NCI-H187 treated with DMSO at 0.1 percent for 48 hours (cell line): ENCODE results near the gene GIPC1.

Experiments
- DNase-seq: peaks from one replicate; lab custom pipeline; 2025; lab: John Stamatoyannopoulos, UW

Gene GIPC1

DNA sequence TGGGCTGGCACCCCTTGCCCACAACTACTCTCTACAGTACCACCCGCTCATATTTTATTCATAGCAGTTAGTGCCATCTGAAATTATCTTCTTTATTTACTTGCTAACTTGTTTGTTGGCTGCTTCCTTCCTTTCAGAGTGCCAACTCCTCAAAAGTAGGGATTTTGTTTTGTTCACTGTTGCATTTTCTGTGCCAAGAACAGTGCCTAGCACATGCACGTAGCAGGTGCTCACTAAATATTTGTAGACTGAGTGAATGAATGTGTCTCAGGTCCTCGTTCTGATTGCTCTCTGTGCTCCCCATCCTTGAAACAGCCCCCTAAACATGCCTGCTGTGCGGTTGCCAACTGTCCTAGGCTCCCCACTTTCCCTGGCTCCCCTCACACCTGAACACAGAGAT lies 1.5 kb downstream of the GIPC1 start:
- no peak for DNase-seq

DNA sequence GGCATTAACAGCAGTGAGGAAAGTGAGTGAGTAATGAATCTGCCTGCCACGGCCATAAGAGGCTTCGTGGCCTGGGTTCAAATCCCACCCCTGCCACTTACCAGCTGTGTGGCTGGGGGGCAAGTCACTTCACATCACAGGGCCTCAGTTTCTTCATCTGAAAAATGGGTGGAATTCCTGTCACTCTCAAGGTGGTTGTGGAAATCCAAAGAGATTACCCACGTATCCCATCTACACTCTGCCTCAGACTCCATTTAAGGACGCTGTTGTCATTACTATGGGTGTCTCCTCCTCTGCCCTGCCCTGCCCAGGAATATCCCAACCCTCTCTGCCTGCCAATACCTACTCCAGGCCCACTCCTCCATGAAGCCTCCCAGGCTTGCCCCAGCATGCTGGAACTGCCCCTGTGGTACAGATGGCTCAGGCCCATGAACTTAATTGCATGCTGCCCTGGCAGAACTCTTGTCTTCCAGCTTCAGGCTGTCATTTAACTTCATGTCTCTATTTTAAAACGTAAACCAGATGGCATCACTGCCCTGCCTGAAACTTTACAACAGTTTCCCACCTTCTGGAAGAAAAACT lies 3.1 kb downstream of the GIPC1 start:
- DNase-seq: no peak

DNA sequence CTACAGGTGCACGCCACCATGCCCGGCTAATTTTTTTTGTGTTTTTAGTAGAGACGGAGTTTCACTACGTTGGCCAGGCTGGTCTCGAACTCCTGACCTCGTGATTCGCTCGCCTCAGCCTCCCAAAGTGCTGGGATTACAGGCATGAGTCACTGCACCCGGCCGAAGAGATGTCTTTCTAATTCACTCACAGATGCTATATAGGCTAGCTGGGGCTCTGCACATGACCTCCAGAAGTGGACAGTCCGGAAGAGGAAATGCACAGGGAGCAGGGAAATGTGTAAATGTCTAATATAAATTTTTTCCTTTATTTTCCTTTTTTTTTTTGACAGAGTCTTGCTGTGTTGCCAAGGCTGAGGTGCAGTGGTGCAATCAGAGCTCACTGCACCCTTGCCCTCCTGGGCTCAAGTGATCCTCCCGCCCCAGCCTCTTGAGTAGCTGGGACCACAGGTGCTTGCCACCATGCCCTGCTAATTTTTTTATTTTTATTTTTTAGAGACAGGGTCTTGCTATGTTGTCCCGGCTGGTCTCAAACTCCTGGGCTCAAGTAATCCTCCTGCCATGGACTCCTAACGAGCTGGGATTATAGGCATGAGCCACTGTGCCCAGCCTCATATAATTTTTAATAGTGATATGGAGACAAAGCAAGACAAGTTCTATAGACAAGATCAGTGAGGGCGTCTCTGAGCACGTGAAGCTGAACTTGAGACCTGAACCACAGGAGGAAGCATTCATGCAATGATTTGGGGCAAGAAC lies 8.4 kb downstream of the GIPC1 start:
- DNase-seq: no peak

DNA sequence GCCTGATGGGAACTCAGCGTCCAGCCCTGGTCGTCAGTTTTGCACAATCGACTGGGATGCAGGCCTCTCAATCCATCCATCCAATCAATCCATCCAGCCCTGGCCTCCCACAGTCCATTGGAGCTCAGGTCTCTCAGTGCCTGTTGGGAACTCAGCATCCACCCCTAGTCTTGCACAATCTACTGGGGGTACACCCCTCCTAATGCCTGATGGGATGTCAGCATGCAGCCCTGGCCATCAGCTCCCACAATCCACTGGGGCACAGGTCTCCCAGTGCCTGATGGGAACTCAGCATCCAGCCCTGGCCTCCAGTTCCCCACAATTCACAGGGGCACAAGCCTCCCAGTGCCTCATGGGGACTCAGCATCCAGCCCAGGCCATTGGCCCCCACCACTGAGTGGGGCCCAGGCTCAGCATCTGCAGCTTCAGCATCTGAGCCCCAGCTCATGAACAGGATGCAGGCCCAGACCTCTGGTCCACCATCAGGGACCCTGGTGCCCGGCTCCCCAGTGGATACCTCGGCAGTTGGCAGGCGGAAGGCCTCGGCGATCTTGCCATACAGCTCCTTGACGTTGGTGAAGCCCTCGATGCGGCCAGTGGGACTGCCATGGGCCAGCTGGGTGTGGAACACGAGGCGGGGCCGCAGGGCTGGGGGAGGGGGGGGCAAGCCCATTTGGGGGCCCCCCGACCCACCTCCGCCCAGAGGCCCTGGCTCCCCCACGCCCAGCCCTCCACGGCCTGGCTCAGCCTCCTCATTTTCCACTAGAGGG lies 13.6 kb downstream of the GIPC1 start:
- DNase-seq: no peak

DNA sequence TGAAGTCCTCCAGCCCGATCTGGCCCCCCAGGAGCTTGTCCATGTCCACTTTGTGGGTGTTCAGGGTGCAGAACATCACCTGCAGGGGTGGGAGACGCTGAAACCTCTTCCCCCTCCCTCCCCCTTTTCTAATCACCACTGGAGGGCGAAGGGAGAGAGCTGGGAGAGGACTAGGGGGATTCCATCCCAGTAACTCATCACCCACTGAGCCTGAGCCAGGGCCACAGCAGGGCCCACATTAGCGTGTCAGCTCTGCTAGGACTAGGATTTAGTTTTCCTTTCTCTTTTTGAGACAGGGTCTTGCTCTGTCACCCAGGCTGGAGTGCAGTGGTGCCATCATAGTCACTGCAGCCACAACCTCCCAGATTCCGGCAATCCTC lies 15.2 kb downstream of the GIPC1 start:
- no peak for DNase-seq

DNA sequence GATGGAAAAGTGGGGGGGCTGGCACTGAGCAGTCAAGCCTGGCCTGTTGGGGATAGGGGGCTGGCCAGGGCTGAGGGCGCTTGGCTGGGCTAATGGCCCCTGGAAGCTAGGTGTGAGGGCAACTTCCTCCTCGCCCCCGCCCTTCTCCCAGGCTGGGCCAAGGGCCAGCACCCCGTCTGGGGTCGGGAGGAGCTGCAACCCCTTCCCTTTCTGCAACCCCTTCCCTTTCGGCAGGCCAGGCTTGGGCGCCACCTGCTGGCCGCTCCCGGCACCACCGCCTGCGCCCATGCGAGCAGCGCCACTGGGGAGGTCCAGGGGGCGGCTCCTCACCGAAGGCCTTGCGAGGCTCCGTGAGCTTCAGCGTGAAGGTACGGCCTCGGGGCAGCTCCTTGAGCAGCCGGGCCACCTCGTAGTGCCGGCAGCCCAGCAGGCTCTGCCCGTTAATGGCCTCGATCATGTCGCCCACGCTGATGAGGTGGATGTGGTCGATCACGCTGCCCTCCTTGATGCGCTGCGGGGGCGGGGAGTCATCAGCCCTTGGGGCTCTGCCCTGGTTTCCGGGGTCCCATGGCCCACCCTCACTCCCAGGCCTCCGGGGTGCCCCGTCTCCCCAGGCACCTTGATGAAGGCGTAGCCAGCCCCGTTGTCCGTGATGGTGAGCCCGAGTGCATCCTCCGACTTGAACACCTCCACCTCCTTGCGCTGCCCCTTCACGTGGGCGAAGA lies 15.8 kb downstream of the GIPC1 start:
- no peak for DNase-seq

DNA sequence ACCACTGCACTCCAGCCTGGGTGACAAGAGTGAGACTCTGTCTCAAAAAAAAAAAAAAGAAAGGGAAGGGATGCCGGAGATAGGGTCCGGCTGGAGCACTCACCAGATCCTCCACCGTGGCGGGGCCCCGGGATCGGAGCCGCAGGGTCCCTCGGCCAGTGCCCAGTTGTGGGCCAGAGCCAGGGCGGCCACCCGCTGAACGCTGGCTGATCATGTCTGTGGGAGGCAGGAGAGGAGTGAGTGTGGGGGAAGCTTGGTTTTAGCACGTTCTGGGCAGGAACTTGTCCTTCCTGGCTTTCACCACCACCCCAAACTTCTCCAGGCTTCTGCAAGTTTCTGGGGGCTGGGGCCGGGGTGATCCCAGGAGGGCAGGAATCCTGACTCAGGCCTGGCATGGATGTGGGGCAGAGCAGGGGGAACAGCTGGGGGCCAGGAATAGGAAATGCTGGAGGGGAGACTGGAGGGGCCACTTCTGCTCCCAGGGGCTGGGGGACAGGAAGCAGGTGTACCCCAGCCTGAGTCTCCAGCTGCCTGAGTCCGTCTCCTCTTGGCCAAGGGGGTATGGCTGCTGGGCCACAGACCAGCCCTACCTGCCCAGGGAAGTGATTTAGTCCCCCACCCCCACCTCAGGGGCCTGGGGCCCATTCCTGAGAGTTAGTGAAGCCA lies 16.5 kb downstream of the GIPC1 start:
- no peak for DNase-seq

DNA sequence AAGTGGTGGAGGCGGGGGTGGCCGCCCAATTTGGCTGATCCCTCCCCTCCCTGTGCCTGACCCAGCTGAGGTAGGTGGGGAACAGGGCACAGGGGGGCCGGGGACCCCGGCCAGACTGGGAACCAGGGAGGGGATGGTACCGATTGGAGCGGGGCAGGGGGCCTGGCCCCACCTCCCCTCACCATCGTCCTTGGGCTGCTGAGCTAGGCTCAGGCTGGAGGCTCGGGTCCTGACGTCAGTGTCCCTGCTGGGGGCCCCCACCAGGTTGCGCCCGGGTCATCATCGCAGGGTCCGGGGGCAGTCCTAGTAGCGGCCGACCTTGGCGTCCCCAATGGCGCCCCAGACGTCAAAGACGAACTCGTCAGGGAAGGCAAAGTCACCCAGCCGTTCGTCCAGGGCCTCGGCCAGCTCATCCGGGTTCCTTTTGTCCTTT lies 17.8 kb downstream of the GIPC1 start:
- no peak for DNase-seq

DNA sequence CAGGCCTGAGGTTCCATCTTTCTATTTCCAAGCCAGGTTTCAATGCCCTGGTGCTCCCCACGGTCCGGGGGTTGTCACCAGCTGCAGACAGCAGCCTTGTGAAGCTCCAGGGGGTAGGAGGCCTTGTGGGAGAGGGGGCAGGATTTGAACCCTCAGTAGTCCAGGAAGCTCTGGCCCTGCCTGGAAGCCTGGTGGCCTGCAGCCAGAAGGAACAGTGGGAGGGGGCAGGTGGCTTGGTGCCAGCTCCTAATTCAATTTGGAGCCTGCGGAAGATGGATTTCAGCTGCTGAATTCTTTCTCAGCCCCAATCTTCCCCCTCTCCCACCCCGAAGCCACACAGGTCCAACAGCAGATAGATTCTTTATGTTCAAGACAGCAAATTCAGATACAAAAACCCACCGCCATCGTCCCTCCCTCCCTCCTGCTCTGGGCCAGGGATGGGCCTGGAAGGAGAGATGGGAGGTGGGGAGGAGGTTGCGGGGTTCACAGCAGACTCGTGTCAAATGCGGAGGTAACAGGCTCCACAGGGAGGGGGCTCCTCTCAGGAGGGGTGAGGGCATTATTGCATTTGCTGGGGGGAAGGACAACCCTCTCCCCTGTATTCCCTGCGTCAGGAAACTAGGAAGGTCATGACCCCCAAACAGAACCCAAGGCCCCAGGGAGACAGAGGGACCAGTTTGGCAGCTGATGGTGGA lies 18.4 kb downstream of the GIPC1 start:
- no peak for DNase-seq

DNA sequence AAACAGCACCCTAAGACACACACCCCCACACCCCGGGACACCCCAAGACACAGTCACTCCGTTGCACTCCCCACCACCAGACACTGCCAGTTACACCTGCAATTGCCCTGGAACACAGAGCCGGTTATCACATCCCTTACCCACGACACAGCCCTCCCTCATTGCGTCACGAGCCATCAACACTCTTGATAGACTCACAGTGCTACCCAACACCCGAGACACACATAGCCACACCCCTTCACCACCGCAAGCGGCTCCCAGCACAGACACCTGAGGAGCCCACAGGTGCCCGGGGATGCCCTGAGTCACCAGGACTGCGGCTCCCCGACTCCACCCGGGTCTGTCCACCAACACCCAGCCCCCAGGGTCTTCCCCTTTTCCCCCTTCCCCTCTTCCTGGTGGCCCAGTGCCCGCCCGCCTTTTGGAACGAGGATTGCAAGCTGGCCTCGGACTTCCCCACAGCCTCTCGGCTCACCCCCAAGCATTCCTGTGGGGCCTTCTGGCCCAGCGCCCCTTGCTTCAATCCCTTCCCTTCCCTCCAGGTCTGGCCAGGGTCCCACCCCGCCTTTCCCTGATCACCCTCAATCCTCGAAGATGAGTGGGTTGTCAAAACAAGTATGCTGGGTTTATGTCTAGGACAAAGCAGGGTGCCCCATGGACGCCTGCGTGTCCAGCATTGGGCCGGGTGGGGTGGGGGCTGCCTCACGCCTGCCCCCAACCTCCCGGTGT lies 19.1 kb downstream of the GIPC1 start:
- no peak for DNase-seq

DNA sequence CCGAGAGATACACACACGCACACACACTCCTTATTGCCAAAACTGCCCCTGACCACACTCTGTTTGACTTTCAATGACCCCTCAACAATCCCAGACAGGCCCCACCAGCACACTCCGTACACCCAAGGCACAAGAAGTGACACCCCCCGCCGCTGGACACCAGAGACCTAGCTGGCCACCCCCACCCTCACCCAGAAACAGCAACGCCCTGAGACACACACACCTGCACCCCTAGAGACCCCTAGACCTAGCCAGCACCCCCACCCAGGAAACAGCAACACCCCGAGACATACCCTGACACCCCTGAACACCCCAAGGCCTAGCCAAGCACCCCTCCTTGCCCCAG lies 19.6 kb downstream of the GIPC1 start:
- no peak for DNase-seq

DNA sequence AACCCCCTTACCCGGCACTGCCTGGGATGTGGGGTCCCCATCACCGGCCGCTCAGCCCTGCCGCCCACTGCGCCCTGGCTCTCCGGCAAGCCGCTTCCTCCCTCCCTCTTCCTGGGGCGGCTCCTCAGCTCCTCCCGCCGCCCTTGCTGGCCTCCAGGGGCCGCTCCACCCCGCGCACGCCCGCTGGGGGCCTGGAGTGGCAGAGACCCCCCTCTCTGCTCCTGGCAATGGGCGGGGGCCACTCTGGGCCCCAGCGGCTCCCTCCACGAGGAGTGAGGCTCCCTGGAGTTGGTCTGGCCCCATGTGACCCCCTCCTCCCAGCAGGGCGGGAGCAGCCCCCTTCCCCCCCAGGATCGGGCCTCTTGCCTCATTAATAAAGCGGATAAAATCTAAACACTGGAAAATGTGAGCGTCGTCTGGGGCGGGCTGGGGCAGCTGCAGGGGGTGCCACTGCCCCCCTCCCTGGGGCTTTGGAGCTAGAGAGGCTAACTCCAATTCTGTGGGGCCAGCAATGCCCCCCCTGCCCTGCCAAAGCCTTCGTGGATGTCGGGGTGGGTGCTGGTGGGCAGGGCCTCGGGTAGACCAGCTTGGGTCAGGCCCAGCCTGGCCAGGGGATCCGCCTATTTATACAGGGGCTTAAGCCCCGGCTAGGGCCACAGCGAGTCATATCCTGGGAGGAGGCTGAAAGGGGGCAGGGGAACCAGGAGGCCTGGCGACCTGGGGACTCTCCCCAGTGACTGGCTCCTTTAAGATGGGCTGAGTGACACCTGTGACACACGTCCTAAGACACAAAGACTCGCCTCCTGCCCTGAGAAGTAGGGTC lies 20.5 kb downstream of the GIPC1 start, which contains the start of gene PTGER1:
Gene PTGER1, minus strand, starts transcription at position 104 of the 823 bp plus-strand sequence. CDS start 1,034 bp downstream, outside the sequence.
- no peak for DNase-seq

DNA sequence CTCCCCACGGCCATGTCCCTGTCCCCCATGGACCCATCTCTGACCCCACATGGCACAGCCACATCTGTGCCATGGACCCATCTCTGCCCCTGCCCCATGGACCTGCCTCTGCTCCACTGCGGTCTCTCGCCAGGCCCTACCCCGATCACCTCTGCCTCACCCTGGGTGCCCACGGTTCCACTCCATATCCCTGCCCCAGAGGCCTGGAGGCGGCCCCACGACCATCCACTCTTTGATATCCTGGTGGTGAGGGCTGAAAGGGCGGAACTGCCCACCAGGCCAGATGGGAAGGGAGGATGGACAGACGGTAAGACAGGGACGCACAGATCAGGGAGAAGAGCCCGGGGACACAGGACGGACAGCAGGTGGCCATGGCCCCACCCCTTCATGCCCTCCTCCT lies 21.1 kb downstream of the GIPC1 start:
- DNase-seq: no peak

DNA sequence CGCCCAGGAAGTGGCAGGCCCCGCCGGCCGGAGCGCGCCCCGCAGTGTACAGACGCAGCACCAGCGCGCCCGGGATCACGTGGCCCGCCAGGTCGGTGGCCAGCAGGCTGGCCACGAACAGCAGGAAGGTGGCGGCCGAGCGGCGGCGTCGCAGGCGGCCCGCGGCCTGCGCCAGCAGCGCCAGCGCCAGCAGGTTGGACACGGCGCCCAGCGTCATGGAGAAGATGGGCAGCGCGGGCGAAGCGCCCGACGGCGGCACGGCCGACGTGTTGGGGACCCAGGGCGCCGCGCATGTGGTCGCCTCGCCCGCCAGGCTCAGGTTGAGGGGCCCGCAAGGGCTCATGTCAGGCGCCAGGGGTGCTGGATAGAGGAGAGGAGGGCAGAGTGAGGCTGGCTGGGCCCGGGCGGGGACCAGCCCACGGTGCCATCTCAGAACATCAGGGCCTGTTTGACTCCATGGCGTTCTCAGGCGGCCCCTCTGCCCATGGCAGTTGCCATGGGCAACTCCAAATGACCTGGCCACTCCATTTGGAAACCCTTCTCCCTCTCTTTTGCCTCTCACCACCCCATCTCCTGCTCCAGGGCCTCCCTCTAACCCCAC lies 21.8 kb downstream of the GIPC1 start:
- no peak for DNase-seq

DNA sequence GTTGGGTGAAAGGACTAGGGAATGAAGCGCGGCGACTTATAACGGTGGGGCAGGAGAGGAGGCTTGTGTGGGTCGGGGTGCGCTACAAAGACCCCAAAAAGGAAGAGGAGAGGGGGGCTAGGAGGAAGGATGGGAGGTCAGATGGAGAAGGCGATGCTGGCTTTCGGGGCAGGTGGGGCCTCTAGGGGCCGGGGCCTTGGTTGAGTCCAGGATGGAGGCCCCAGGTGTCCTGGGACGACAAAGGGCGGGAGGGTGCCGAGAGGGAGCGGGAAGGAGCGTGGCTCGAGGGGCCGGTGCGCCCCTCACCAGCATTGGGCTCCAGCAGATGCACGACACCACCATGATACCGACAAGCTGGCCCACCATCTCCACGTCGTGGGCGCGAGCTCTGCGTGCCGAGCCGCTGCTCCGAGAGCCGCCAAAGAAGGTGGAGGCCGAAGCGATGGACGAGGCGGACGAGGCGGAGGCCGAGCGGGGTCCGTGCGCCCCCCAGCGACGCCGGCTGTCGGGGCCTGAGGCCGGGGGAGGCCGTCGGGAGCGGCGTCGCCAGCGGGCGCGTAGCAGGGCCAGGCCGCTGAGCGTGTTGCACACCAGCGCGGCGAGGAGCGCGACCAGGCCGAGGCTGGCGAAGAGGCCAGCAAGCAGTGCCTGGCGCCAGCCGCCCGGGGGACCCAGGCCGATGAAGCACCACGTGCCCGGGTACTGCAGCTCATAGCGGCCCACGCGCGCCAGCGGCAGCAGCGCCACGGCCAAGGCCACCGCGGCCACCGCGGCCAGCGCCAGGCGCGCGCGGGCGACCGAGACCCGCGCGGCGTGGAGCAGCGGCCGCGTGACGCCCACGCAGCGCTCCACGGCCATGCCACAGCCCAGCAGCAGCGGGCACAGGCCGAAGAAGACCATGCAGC lies 22.6 kb downstream of the GIPC1 start:
- no peak for DNase-seq

DNA sequence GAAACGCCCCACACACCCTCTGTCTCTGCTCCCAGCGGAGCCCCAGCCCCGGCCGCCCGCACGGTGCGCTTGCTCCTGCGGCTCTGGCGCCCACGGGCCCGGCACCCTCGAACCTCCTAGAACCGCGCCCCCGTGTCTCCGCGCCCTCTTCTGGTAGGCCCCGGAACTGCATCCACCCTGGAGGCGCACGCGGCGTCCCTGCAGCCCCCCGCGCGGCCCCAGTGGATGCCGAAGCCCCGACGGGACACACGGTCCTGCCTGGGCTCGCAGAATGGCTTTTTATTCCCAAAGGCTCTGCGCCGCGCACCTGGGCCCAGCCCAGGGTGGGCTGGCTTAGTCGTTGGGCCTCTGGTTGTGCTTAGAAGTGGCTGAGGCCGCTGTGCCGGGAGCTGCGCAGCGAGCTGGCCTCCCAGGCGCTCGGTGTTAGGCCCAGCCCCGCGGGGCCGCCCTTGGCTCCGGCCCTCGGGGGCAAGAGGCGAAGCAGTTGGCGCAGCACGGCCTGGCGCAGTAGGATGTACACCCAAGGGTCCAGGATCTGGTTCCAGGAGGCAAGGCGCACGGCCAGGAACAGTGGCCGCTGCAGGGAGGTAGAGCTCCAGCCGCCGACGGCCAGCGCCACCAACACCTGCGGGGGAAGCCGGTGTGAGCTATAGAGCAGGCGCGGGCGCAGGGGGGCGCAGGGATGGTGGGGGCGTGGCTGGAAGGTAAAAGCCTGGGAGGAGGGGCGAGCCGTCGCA lies 23.6 kb downstream of the GIPC1 start:
- no peak for DNase-seq

DNA sequence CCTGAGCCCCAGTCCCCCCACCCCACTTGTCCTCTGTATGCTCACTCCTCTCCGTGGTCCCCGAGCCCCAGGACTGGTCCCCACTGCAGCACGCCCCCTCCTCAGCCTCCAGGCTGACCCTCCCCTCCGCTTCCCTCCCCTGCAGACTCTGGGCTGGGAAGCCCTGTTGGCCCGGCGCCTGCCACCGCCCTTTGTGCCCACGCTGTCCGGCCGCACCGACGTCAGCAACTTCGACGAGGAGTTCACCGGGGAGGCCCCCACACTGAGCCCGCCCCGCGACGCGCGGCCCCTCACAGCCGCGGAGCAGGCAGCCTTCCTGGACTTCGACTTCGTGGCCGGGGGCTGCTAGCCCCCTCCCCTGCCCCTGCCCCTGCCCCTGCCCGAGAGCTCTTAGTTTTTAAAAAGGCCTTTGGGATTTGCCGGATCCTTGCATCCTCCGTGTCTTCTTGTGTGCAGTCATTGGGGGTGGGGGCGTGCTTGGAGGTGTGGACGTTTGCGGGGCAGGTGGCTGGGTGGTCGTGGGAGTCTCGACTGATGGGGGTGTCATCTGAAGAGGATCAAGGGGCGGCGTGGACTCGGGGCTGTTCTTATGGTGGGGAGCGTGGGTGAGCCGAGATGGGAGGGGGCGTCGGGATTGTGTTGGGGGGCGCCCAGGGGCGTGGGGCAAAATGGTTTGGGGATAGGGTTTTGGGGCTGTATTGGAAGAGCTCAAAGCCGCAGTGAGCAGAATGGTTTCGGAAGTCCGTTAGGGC lies 24.3 kb downstream of the GIPC1 start:
- no peak for DNase-seq
